Naive thymus-derived CD4-positive, alpha-beta T cell (primary cell): ENCODE data around the gene ANKRD23. TPM values are rescaled to one million over a fixed set of nuclear protein-coding genes. Genes with fewer than 3 reads are reported as not detected.

Experiments used
- microRNA-seq: library from miRNA; unstranded; fragments of <30 nt; microRNA quantifications from one replicate; pipeline ENCODE4 v1.2.0, GENCODE V29; 2022; ENCODE audit warnings: borderline microRNAs expressed
- polyA plus RNA-seq, 2 donors: library from polyadenylated mRNA; unstranded; fragments of 300-500 nt; fragmentation: Illumina TruSeq; gene quantifications; one replicate each; pipeline ENCODE4 v1.2.3, GENCODE V29; 2021
- total RNA-seq, 6 experiments: library from RNA in 5 of 6; stranded (reverse) in 5 of 6; gene quantifications; 1 replicate in 5 of 6; 2 replicates in 1 of 6; pipeline ENCODE4 v1.2.3 and lab custom pipeline; 2021 to 2026

Gene ANKRD23
- total and polyA plus RNA-seq, 7 experiments from 2014 or later: 0.64 to 19.8 (median 11.7) TPM

Small RNA genes within 50 kb of the gene (microRNA-seq; reads per million reads assigned to microRNA genes)
- gene MIR3127: not detected

Other genes starting within 250 kb of the ANKRD23 start
- gene KANSL3, start 205.7 kb downstream of the ANKRD23 start, total RNA-seq: 10 to 100 TPM; 54.0 to 65.0 (median 55.9) TPM
- gene KANSL3, start 205.7 kb downstream of the ANKRD23 start, polyA plus RNA-seq: 10 to 100 TPM; 13.5 to 22.7 TPM
- not detected for gene FER1L5, start 201.3 kb downstream of the ANKRD23 start, total RNA-seq
- gene FER1L5, start 201.3 kb downstream of the ANKRD23 start, polyA plus RNA-seq: under 1 TPM in 1 of 2 donors, not detected in 1; 0.02 TPM
- 10 to 100 TPM in 2 of 5 experiments, 1 to 10 TPM in 3; 5.0 to 10.9 (median 9.2) TPM for gene LMAN2L, start 104.0 kb downstream of the ANKRD23 start, total RNA-seq
- 10 to 100 TPM; 16.8 to 28.4 TPM for gene LMAN2L, start 104.0 kb downstream of the ANKRD23 start, polyA plus RNA-seq
- gene CNNM4, start 83.1 kb downstream of the ANKRD23 start, total RNA-seq: 1 to 10 TPM; 4.6 to 9.5 (median 5.5) TPM
- 1 to 10 TPM; 1.4 to 2.0 TPM for gene CNNM4, start 83.1 kb downstream of the ANKRD23 start, polyA plus RNA-seq
- gene CNNM3, start 27.8 kb downstream of the ANKRD23 start, total RNA-seq: 10 to 100 TPM; 32.1 to 51.5 (median 44.6) TPM
- 1 to 10 TPM; 4.0 to 5.8 TPM for gene CNNM3, start 27.8 kb downstream of the ANKRD23 start, polyA plus RNA-seq
- gene ANKRD39, start 14.0 kb upstream of the ANKRD23 start, total RNA-seq: 10 to 100 TPM; 12.0 to 38.4 (median 16.4) TPM
- 10 to 100 TPM; 15.6 to 19.9 TPM for gene ANKRD39, start 14.0 kb upstream of the ANKRD23 start, polyA plus RNA-seq
- gene SEMA4C, start 26.1 kb upstream of the ANKRD23 start, total RNA-seq: 10 to 100 TPM; 33.5 to 74.7 (median 44.1) TPM
- 1 to 10 TPM; 3.1 to 5.1 TPM for gene SEMA4C, start 26.1 kb upstream of the ANKRD23 start, polyA plus RNA-seq
- gene FAM178B, start 142.6 kb upstream of the ANKRD23 start, total RNA-seq: 1 to 10 TPM in 2 of 5 experiments, under 1 TPM in 2, not detected in 1; 0.97 to 2.1 (median 1.1) TPM
- gene FAM178B, start 142.6 kb upstream of the ANKRD23 start, polyA plus RNA-seq: under 1 TPM; 0.49 to 0.97 TPM